Fibroblast of lung (primary cell): Measurements from ENCODE around the gene VAMP2. TPM values are rescaled to one million over a fixed set of nuclear protein-coding genes. Genes with fewer than 3 reads are reported as not detected.

Source experiments
- DNase-seq, 2 donors: peaks; one replicate each; pipeline versions ENCODE4 v3.0.0 to v3.0.0-alpha.2; 2010; ENCODE audit warnings: low read depth in 2 of 2
- H2AFZ ChIP-seq: 2 replicates; pipeline ENCODE4 v1.5.1; 2012; ENCODE audit warnings: low read length, control low read depth, inconsistent platforms
- H3K27ac ChIP-seq: 2 replicates; pipeline ENCODE4 v1.5.1; 2011; ENCODE audit warnings: low read length, control low read depth; ENCODE audit not compliant: insufficient read depth
- H3K27me3 ChIP-seq: 2 replicates; pipeline ENCODE4 v1.5.1; 2011; ENCODE audit warnings: mild to moderate bottlenecking, low read length; ENCODE audit not compliant: control insufficient read depth, insufficient read depth
- H3K36me3 ChIP-seq: 2 replicates; pipeline ENCODE4 v1.5.1; 2011; ENCODE audit warnings: low read length; ENCODE audit not compliant: control insufficient read depth, insufficient read depth
- H3K4me1 ChIP-seq: 2 replicates; pipeline ENCODE4 v1.5.1; 2011; ENCODE audit warnings: low read length; ENCODE audit not compliant: control insufficient read depth, insufficient read depth; ENCODE audit errors: extremely low read depth
- H3K4me2 ChIP-seq: 2 replicates; pipeline ENCODE4 v1.5.1; 2011; ENCODE audit warnings: low read length, control low read depth; ENCODE audit not compliant: insufficient read depth; ENCODE audit errors: extremely low read depth
- H3K4me3 ChIP-seq, 4 experiments: fragments of 200-600 bp in 1 of 4; sonication (generic) in 1 of 4; replicated peaks in 1 of 4; 2 replicates each; pipeline ENCODE4 v1.5.1; 2011 to 2016; ENCODE audit warnings: low read length in 4 of 4, low read depth in 3 of 4, mild to moderate bottlenecking in 3 of 4, control low read depth in 2 of 4, inconsistent platforms in 1 of 4, mixed read lengths in 1 of 4; ENCODE audit not compliant: insufficient read depth in 1 of 4; ENCODE audit errors: control extremely low read depth in 1 of 4
- H3K79me2 ChIP-seq: 2 replicates; pipeline ENCODE4 v1.5.1; 2012; ENCODE audit warnings: mild to moderate bottlenecking, low read length, inconsistent platforms; ENCODE audit not compliant: control insufficient read depth, insufficient read depth
- H3K9ac ChIP-seq: 2 replicates; pipeline ENCODE4 v1.5.1; 2011; ENCODE audit warnings: mild to moderate bottlenecking, low read length, control low read depth; ENCODE audit not compliant: insufficient read depth
- H3K9me3 ChIP-seq: 2 replicates; pipeline ENCODE4 v1.5.1; 2012; ENCODE audit warnings: low read depth, low read length; ENCODE audit not compliant: control insufficient read depth, insufficient read depth
- H4K20me1 ChIP-seq: 2 replicates; pipeline ENCODE4 v1.5.1; 2011; ENCODE audit warnings: low read length; ENCODE audit not compliant: control insufficient read depth, insufficient read depth; ENCODE audit errors: extremely low read depth
- CTCF ChIP-seq, 2 donors: IDR thresholded peaks in 1 of 2; conservative IDR thresholded peaks in 1 of 2; 1 replicate in 1 of 2; 2 replicates in 1 of 2; pipeline ENCODE4 v1.5.1; 2011 to 2012; ENCODE audit warnings: low read length in 2 of 2, control low read depth in 1 of 2, inconsistent platforms in 1 of 2, low read depth in 1 of 2, mild to moderate bottlenecking in 1 of 2
- EZH2 ChIP-seq: IDR thresholded peaks from 2 replicates; pipeline ENCODE4 v1.5.1; 2012; ENCODE audit warnings: low read length, control low read depth, mild to moderate bottlenecking; ENCODE audit errors: missing control alignments
- polyA plus RNA-seq, 2 donors: library from polyadenylated mRNA; depleted of rRNA in 1 of 2; stranded (reverse) in 1 of 2; unstranded in 1 of 2; fragments of >200 nt; gene quantifications; 2 replicates each; pipeline ENCODE4 v1.2.1, GENCODE V29; 2011 to 2012; ENCODE audit warnings: missing spikeins in 1 of 2
- total RNA-seq: library from RNA; depleted of rRNA; stranded (reverse); fragments of >200 nt; gene quantifications from 2 replicates; pipeline ENCODE4 v1.2.1, GENCODE V29; 2014

Gene VAMP2
- total and polyA plus RNA-seq, 2 donors (not counting 1 experiment from before 2014, with no cell fraction given) = 8.1 to 12.2 TPM

DNA sequence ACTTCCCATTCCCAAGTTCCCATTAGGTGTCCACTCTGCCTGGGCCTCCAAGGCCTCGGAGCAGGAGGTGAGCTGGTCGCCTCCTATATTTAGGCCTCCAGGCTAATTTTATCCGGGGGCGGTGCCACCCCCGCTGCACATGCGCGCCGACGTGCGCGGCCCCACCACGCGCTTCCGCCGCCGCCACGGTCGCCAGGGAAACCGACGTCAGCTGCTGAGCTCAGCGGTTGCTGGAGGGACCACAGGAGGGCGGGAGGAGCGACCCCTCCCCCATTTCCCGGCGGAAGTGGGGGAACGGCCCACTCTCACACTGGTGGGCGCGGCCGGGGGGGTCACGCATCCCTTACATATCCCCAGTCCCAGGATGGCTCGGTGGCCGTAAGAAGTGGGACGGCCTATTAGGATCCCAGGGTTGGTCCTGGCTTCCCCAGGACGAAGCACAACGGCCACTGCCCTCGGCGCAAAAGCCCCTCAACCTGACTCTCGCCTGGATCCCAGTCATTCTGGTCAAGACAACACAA is 11.6 kb downstream of the VAMP2 start:
- TF ChIP-seq EZH2 = no peak
- TF ChIP-seq CTCF (conservative IDR thresholded peaks at IDR 0.05 in 1 of 2, IDR thresholded peaks at IDR 0.05 in 1 of 2; ENCODE audit: low read depth in 1 of 2, low read length in 2 of 2) = no peak
- Histone ChIP-seq H3K4me3 (peak overlapping the region; percentile 70 to 88 (median 76)), H3K9me3 (no peaks in the 10 kb centered on the region), H2AFZ (no peak overlapping the region), H3K4me2 (peak overlapping the region; percentile 94), H3K36me3 (peaks cover 24% of the 10 kb centered on the region), H4K20me1 (no peaks in the 10 kb centered on the region), H3K79me2 (peaks cover 2% of the 10 kb centered on the region), H3K9ac (peak overlapping the region; percentile 96), H3K27ac (peak overlapping the region; percentile 88), H3K4me1 (peaks cover 24% of the 10 kb centered on the region), H3K27me3 (no peaks in the 10 kb centered on the region)
- peak; percentile 90 to 92 for DNase-seq

- Histone ChIP-seq H3K9ac (peak overlapping the region; percentile 54), H3K27ac (peak overlapping the region; percentile 88), H3K4me3 (peak overlapping the region in 3 of 4 experiments; percentile 18 to 88 (median 77)), H3K79me2 (peaks cover 2% of the 10 kb centered on the region), H3K9me3 (no peaks in the 10 kb centered on the region), H2AFZ (no peak overlapping the region), H3K27me3 (no peaks in the 10 kb centered on the region), H3K4me2 (peak overlapping the region; percentile 94), H3K36me3 (peaks cover 28% of the 10 kb centered on the region), H4K20me1 (no peaks in the 10 kb centered on the region), H3K4me1 (peaks cover 19% of the 10 kb centered on the region)
- TF ChIP-seq CTCF (conservative IDR thresholded peaks at IDR 0.05 in 1 of 2, IDR thresholded peaks at IDR 0.05 in 1 of 2; ENCODE audit: low read depth in 1 of 2, low read length in 2 of 2) (no peak), EZH2 (no peak)
- no peak for DNase-seq
Measured at GRCh38 chr17:8150194-8151119, 12.3 kb downstream of the VAMP2 start.

GRCh38 chr17:8149419-8150193 is 13.1 kb downstream of the VAMP2 start:
- Histone ChIP-seq H4K20me1 (no peaks in the 10 kb centered on the region), H3K9me3 (no peaks in the 10 kb centered on the region), H2AFZ (no peak overlapping the region), H3K27ac (no peak overlapping the region), H3K4me1 (peaks cover 14% of the 10 kb centered on the region), H3K36me3 (peaks cover 28% of the 10 kb centered on the region), H3K4me2 (no peak overlapping the region), H3K4me3 (no peak overlapping the region), H3K27me3 (no peaks in the 10 kb centered on the region), H3K9ac (no peak overlapping the region), H3K79me2 (peaks cover 2% of the 10 kb centered on the region)
- no peak for TF ChIP-seq CTCF (conservative IDR thresholded peaks at IDR 0.05 in 1 of 2, IDR thresholded peaks at IDR 0.05 in 1 of 2; ENCODE audit: low read depth in 1 of 2, low read length in 2 of 2)
- TF ChIP-seq EZH2 = no peak
- no peak for DNase-seq
